Stimulated activated naive CD4-positive, alpha-beta T cell (primary cell): ENCODE results near the gene PLCB1.
A peak's percentile ranks its signal among the peaks of the same experiment; 100 is the strongest.

ENCODE experiments used
- DNase-seq, 6 experiments: peaks; one replicate each; lab custom pipeline; 2025; lab: John Stamatoyannopoulos, UW

The PLCB1 gene

GRCh38 chr20:8301655-8302054 lies 169.6 kb downstream of the PLCB1 start:
- DNase-seq: no peak

GRCh38 chr20:8303651-8304050 lies 171.6 kb downstream of the PLCB1 start:
- DNase-seq: no peak

GRCh38 chr20:8304124-8304816 lies 172.2 kb downstream of the PLCB1 start:
- DNase-seq: no peak

- DNase-seq: peak; percentile 25 to 78 (median 58)
Observed at GRCh38 chr20:8305449-8305978, 173.4 kb downstream of the PLCB1 start.

GRCh38 chr20:8306937-8307336 lies 174.9 kb downstream of the PLCB1 start:
- DNase-seq: no peak

- DNase-seq: no peak
Observed at GRCh38 chr20:8309634-8310033, 177.6 kb downstream of the PLCB1 start.

- DNase-seq: no peak
Observed at GRCh38 chr20:8310618-8311017, 178.6 kb downstream of the PLCB1 start.

- DNase-seq: no peak
Observed at GRCh38 chr20:8313073-8313472, 181.0 kb downstream of the PLCB1 start.

- no peak for DNase-seq
Observed at GRCh38 chr20:8315639-8316573, 183.8 kb downstream of the PLCB1 start.

- no peak for DNase-seq
Observed at GRCh38 chr20:8317448-8317847, 185.4 kb downstream of the PLCB1 start.

GRCh38 chr20:8318965-8319625 lies 187.0 kb downstream of the PLCB1 start:
- no peak for DNase-seq

GRCh38 chr20:8320306-8320705 lies 188.2 kb downstream of the PLCB1 start:
- no peak for DNase-seq

GRCh38 chr20:8321001-8321400 lies 188.9 kb downstream of the PLCB1 start:
- no peak for DNase-seq

GRCh38 chr20:8322662-8323217 lies 190.7 kb downstream of the PLCB1 start:
- no peak for DNase-seq

GRCh38 chr20:8326191-8326590 lies 194.1 kb downstream of the PLCB1 start:
- DNase-seq: no peak

- no peak for DNase-seq
Observed at GRCh38 chr20:8326899-8327298, 194.8 kb downstream of the PLCB1 start.

- no peak for DNase-seq
Observed at GRCh38 chr20:8328189-8328588, 196.1 kb downstream of the PLCB1 start.

GRCh38 chr20:8330319-8330784 lies 198.3 kb downstream of the PLCB1 start:
- DNase-seq: no peak

- DNase-seq: no peak
Observed at GRCh38 chr20:8330785-8331695, 199.0 kb downstream of the PLCB1 start.

- DNase-seq: no peak
Observed at GRCh38 chr20:8331740-8332412, 199.8 kb downstream of the PLCB1 start.
